WTC11 (cell line): ENCODE results near the gene YPEL4. TPM values are rescaled to one million over a fixed set of nuclear protein-coding genes. Genes with fewer than 3 reads are reported as not detected.

Source experiments
- ARID4B ChIP-seq: sonication (generic); formaldehyde crosslinking; IDR thresholded peaks from 2 replicates; pipeline ENCODE4 v1.8.0; 2023; ENCODE audit warnings: missing genetic modification reagents, mild to moderate bottlenecking, borderline replicate concordance
- ATF3 ChIP-seq: sonication (generic); formaldehyde crosslinking; conservative IDR thresholded peaks from 2 replicates; pipeline ENCODE4 v1.8.1; 2022; ENCODE audit warnings: mild to moderate bottlenecking, missing genetic modification reagents
- ELF4 ChIP-seq: sonication (generic); formaldehyde crosslinking; IDR thresholded peaks from 2 replicates; pipeline ENCODE4 v1.8.1; 2022; ENCODE audit warnings: low read depth, mild to moderate bottlenecking, moderate library complexity, missing genetic modification reagents
- ERG ChIP-seq: fragments of 250-450 bp; sonication (Bioruptor Pico); IDR thresholded peaks from 2 replicates; pipeline ENCODE4 v1.8.0; 2021; ENCODE audit warnings: mild to moderate bottlenecking
- ETV6 ChIP-seq: sonication (generic); formaldehyde crosslinking; IDR thresholded peaks from 2 replicates; pipeline ENCODE4 v1.8.1; 2022; ENCODE audit warnings: mild to moderate bottlenecking, missing genetic modification reagents
- FOXP4 ChIP-seq: sonication (generic); formaldehyde crosslinking; IDR thresholded peaks from 2 replicates; pipeline ENCODE4 v1.8.0; 2022; ENCODE audit warnings: mild to moderate bottlenecking, missing genetic modification reagents
- GTF2I ChIP-seq: fragments of 250-450 bp; sonication (Bioruptor Pico); conservative IDR thresholded peaks from 2 replicates; pipeline ENCODE4 v1.4.0; 2021; ENCODE audit warnings: mild to moderate bottlenecking
- HMGXB4 ChIP-seq: sonication (generic); formaldehyde crosslinking; IDR thresholded peaks from 2 replicates; pipeline ENCODE4 v1.8.1; 2023; ENCODE audit warnings: mild to moderate bottlenecking, moderate library complexity, missing genetic modification reagents
- NFATC4 ChIP-seq: fragments of 250-450 bp; sonication (Bioruptor Pico); IDR thresholded peaks from 2 replicates; pipeline ENCODE4 v1.9.0; 2021; ENCODE audit warnings: mild to moderate bottlenecking
- NFE2L1 ChIP-seq: sonication (generic); formaldehyde crosslinking; IDR thresholded peaks from 2 replicates; pipeline ENCODE4 v1.8.1; 2023; ENCODE audit warnings: missing genetic modification reagents
- NR1H2 ChIP-seq: sonication (generic); formaldehyde crosslinking; IDR thresholded peaks from 2 replicates; pipeline ENCODE4 v1.9.0; 2021; ENCODE audit warnings: mild to moderate bottlenecking, moderate library complexity, missing genetic modification reagents
- SMAD4 ChIP-seq: sonication (generic); formaldehyde crosslinking; IDR thresholded peaks from 2 replicates; pipeline ENCODE4 v1.8.0; 2022; ENCODE audit warnings: mild to moderate bottlenecking, missing genetic modification reagents
- TCF7 ChIP-seq: sonication (generic); formaldehyde crosslinking; IDR thresholded peaks from 2 replicates; pipeline ENCODE4 v1.8.0; 2022; ENCODE audit warnings: mild to moderate bottlenecking, low read depth, missing genetic modification reagents, moderate library complexity
- ZNF121 ChIP-seq: sonication (generic); formaldehyde crosslinking; IDR thresholded peaks from 2 replicates; pipeline ENCODE4 v1.8.0; 2023; ENCODE audit warnings: missing genetic modification reagents
- ZNF263 ChIP-seq: sonication (generic); formaldehyde crosslinking; IDR thresholded peaks from 2 replicates; pipeline ENCODE4 v1.8.1; 2022; ENCODE audit warnings: low read depth, mild to moderate bottlenecking, moderate library complexity, missing genetic modification reagents
- ZNF281 ChIP-seq: sonication (generic); formaldehyde crosslinking; IDR thresholded peaks from 2 replicates; pipeline ENCODE4 v1.8.0; 2023; ENCODE audit warnings: mild to moderate bottlenecking, missing genetic modification reagents
- ZNF317 ChIP-seq: sonication (generic); formaldehyde crosslinking; IDR thresholded peaks from 2 replicates; pipeline ENCODE4 v1.8.1; 2023; ENCODE audit warnings: low read depth, mild to moderate bottlenecking, moderate library complexity, missing genetic modification reagents, borderline replicate concordance
- ZNF416 ChIP-seq: fragments of 250-450 bp; sonication (Bioruptor Pico); IDR thresholded peaks from 2 replicates; pipeline ENCODE4 v1.9.0; 2021; ENCODE audit warnings: mild to moderate bottlenecking, inconsistent platforms
- ZNF512 ChIP-seq: sonication (generic); formaldehyde crosslinking; IDR thresholded peaks from 2 replicates; pipeline ENCODE4 v1.8.1; 2022; ENCODE audit warnings: missing genetic modification reagents, borderline replicate concordance
- total RNA-seq: library from RNA; stranded (reverse); gene quantifications from 3 replicates; pipeline ENCODE4 v1.2.3, GENCODE V29; 2021
- TF ChIP-seq, protein P1 (sequence below): sonication (generic); formaldehyde crosslinking; IDR thresholded peaks from 2 replicates; pipeline ENCODE4 v1.8.0; 2022; ENCODE audit warnings: mild to moderate bottlenecking, missing genetic modification reagents
- TF ChIP-seq, protein P2 (sequence below): fragments of 250-450 bp; sonication (Bioruptor Pico); IDR thresholded peaks from 2 replicates; pipeline ENCODE4 v1.9.0; 2021; ENCODE audit warnings: moderate library complexity, mild to moderate bottlenecking, inconsistent platforms, borderline replicate concordance

YPEL4 gene
- total RNA-seq, 1 experiment from 2014 or later: 0.15 TPM

DNA sequence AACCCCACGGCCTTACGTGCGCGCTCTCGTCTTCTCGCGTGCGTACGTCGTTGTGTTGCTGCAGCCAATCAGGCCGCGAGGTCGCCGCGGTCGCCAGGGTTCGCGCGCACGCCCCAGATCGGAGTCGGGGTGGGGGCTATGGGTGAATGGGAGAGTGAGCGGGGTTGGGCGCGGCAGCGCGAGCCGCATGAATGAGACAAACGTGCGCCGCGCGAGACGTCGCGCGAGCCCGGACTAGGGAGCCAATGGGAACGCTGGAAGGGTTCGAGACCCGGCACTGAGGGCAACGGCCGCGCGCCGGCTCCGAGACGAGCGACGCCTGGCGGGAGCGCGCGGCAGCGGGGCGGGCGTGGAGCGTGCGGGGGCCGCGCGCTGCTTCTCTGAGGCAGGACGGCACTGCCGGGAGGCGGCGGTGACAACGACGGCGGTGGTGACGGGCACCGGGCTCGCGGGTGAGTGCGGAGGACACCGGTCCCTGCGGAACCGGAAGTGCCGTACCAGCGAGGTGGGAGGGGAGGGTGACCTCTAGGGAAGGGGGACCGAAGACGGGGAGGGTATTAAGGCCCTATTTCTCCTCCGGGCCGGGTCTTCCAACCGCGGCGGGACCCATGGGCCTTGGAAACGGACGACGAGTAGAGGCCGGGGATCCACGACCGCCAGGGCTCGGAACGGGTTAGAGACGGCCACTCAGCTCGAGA lies 18.2 kb upstream of the YPEL4 start, which contains the start of gene ZDHHC5 (continued):
- TF ChIP-seq NR1H2 (CRISPR knock-in tag) (no peak), SMAD4 (CRISPR knock-in tag) (no peak), ERG (no peak), HMGXB4 (CRISPR knock-in tag) (peak; percentile 84; the same call in 1 of the 2 replicates), ELF4 (CRISPR knock-in tag) (no peak), TCF7 (no peak), ZNF317 (no peak), ETV6 (CRISPR knock-in tag) (peak; percentile 67; the same call in 1 of the 2 replicates), GTF2I (CRISPR knock-in tag) (no peak), NFATC4 (CRISPR knock-in tag) (no peak), NFE2L1 (CRISPR knock-in tag) (no peak), ZNF121 (CRISPR knock-in tag) (no peak), ZNF263 (no peak), ZNF416 (no peak), ZNF512 (CRISPR knock-in tag) (no peak), ATF3 (CRISPR knock-in tag) (no peak), ARID4B (CRISPR knock-in tag) (no peak; the same call in 1 of the 2 replicates), FOXP4 (CRISPR knock-in tag) (peak; percentile 74), ZNF281 (CRISPR knock-in tag) (no peak)
- TF ChIP-seq, protein P1, sequence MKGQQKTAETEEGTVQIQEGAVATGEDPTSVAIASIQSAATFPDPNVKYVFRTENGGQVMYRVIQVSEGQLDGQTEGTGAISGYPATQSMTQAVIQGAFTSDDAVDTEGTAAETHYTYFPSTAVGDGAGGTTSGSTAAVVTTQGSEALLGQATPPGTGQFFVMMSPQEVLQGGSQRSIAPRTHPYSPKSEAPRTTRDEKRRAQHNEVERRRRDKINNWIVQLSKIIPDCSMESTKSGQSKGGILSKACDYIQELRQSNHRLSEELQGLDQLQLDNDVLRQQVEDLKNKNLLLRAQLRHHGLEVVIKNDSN (CRISPR knock-in tag): no peak; the same call in 1 of the 2 replicates
- TF ChIP-seq, protein P2, sequence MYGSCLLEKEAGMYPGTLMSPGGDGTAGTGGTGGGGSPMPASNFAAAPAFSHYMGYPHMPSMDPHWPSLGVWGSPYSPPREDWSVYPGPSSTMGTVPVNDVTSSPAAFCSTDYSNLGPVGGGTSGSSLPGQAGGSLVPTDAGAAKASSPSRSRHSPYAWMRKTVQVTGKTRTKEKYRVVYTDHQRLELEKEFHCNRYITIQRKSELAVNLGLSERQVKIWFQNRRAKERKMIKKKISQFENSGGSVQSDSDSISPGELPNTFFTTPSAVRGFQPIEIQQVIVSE (CRISPR knock-in tag): no peak
